GM19463 (cell line): Measurements from ENCODE around the gene GAS7.

Source experiments
- ATAC-seq: cut with Tn5 transposase; IDR thresholded peaks from one replicate; pipeline ENCODE4 v1.9.1; 2021; ENCODE audit warnings: mild to moderate bottlenecking, moderate library complexity; ENCODE audit not compliant: unreplicated experiment

The GAS7 gene

DNA sequence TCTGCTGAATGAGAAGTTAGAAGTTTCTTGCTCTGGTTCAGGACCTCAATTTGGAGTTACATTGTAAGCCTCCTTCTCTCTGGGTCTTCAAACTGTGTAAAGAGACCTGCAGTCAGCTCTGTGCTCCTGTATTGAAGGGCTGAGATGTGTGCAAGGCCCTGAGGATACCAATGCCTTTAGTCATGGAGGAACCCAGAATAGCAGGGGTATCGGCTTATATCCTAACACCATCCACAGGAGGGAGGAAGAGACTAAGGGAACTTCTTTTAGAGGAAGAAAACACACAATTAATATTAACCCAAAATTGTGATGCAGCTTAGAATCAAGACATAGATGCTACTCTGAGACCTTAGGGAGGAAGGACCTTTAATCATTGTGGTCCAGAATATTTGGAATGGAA is 336.2 kb downstream of the GAS7 start:
- ATAC-seq = no peak

DNA sequence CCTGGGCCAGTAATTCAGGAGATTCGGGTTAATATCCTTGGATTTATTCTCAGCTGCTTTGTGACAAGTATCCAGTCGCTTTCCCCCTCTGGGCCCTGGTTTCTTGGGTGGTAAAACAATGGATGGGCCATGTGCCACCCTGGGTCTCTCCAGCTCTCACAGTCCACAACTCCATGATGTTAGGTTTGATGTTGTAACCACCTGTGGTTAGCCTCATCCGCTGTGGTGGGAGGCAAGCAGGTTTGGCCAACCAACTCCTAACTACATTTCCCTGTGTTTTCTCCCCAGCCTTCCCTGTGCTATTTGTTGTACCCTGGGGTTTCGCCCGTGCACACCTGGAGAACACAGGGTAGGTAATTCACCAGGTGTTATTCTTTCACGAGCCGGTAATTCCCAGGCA is 337.6 kb downstream of the GAS7 start:
- no peak for ATAC-seq
